ENCODE data around the gene DDX1.

- TF ChIP-seq POLR2A (IDR thresholded peaks at IDR 0.05) (no peak), CTCF (IDR thresholded peaks at IDR 0.05) (no peak), POLR2AphosphoS5 (IDR thresholded peaks at IDR 0.05) (no peak)
These were observed 37.7 kb upstream of the DDX1 start for GRCh38 chr2:15553951-15554350.
